AG09319 (cell line): ENCODE measurements around the gene TJP2.
A peak's percentile ranks its signal among the peaks of the same experiment; 100 is the strongest.

ENCODE experiments used
- DNase-seq: peaks from one replicate; pipeline ENCODE4 v3.0.0-alpha.2; 2010; ENCODE audit warnings: low read depth; ENCODE audit errors: extremely low read depth
- TF ChIP-seq, protein P1 (sequence below): IDR thresholded peaks from 2 replicates; pipeline ENCODE4 v1.5.1; 2011; ENCODE audit warnings: low read depth, mild to moderate bottlenecking, inconsistent platforms, low read length, moderate library complexity

Gene TJP2

DNA sequence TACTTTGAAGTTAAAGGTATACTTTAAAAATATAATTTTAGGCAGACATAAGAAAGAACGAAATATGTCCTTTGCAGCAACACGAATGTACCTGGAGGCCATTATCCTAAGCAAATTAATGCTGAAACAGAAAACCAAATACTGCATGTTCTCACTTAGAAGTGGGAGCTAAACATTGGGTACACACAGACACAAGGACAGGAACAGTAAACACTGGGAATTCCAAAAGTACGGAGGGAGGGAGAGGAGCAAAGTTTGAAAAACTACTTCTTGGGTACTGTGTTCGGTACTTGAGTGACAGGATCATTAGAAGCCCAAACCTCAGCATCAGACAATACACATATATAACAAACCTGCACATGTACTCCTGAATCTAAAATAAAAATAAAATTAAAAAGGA is 40.9 kb downstream of the TJP2 start:
- DNase-seq: no peak
- TF ChIP-seq, protein P1, sequence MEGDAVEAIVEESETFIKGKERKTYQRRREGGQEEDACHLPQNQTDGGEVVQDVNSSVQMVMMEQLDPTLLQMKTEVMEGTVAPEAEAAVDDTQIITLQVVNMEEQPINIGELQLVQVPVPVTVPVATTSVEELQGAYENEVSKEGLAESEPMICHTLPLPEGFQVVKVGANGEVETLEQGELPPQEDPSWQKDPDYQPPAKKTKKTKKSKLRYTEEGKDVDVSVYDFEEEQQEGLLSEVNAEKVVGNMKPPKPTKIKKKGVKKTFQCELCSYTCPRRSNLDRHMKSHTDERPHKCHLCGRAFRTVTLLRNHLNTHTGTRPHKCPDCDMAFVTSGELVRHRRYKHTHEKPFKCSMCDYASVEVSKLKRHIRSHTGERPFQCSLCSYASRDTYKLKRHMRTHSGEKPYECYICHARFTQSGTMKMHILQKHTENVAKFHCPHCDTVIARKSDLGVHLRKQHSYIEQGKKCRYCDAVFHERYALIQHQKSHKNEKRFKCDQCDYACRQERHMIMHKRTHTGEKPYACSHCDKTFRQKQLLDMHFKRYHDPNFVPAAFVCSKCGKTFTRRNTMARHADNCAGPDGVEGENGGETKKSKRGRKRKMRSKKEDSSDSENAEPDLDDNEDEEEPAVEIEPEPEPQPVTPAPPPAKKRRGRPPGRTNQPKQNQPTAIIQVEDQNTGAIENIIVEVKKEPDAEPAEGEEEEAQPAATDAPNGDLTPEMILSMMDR: no peak

DNA sequence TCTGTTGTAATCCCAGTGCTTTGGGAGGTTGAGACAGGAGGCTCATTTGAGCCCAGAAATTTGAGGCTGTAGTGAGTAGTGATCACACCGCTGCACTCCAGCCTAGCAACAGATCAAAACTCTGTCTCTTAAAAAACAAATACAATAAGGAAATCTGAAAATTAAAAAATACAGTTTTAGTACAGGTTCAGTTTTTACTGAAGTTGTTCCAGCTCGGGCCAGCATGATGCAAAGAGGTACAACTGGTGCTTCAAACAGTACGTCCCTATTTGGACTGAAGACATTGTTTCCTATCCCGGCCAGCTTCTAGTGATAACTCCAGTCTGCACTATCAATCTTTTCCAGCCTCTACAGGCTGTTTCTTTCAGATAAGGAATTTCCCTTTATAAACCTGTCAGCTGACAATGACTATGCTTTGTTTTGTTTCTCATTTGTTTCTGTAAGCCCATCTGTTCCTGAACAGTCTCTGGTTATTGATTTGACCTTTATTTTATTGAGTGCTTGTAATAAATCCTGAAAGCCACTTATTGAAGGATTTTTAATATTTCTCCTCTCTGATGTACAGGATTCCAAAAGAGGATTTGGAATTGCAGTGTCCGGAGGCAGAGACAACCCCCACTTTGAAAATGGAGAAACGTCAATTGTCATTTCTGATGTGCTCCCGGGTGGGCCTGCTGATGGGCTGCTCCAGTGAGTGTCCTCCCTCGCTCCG is 41.9 kb downstream of the TJP2 start:
- DNase-seq: no peak

DNA sequence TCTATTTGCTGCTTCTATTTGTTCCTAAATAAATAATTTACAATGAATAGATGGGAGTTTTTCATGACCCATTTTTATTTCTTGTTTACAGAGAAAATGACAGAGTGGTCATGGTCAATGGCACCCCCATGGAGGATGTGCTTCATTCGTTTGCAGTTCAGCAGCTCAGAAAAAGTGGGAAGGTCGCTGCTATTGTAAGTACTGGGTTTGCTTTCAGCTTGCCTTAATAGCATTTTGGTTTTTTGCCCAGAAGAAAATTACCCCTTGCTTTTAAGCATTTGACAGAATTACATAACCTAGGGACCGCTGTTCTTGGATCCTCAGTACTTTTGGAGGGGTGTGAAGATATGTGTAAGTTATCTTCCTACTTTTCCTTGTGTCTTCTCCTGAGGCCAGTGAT is 44.1 kb downstream of the TJP2 start:
- DNase-seq: no peak
- TF ChIP-seq, protein P1: no peak

More for the DNA sequence above, 41.9 kb downstream of the TJP2 start:
- TF ChIP-seq, protein P1: no peak

DNA sequence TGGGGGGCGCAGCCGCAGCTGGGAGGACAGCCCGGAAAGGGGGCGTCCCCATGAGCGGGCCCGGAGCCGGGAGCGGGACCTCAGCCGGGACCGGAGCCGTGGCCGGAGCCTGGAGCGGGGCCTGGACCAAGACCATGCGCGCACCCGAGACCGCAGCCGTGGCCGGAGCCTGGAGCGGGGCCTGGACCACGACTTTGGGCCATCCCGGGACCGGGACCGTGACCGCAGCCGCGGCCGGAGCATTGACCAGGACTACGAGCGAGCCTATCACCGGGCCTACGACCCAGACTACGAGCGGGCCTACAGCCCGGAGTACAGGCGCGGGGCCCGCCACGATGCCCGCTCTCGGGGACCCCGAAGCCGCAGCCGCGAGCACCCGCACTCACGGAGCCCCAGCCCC is 47.0 kb downstream of the TJP2 start:
- TF ChIP-seq, protein P1: no peak
- DNase-seq: no peak

DNA sequence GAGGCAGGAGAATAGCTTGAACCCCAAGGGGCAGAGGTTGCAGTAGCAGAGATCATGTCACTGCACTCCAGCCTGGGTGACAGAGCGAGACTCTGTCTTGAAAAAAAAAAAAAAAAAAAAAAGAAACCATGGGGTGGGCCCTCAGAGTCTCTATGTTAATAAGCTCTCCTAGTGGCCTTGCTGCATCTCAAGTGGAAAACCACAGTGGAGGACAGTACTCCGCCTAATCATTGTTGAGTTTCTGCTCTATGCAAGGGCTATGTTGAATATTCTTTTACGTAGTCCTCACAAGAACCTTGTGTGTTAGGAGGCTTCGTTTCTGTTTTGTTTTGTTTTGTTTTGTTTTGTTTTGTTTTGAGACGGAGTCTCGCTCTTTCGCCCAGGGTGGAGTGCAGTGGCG is 48.9 kb downstream of the TJP2 start:
- TF ChIP-seq, protein P1: no peak
- no peak for DNase-seq

DNA sequence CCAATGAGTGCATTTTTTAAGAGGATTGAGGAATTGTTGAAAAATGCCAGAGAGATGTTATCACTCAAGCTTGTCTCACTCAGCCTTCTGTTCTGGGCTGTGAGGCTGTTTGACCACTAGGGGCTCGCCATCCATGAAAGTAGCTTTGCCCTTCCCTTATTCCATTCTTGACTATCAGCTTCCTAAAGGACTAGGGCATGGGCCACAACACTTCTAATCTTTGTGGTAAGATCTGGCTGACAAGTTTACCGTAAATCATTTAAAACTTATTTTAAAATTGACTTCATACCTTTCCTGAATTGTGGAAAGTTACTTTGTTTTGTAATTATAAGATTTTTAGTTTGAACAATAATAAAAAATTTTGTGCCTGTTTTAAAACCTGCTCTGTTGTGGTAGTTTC is 49.5 kb downstream of the TJP2 start:
- TF ChIP-seq, protein P1: peak; percentile 66
- DNase-seq: no peak

DNA sequence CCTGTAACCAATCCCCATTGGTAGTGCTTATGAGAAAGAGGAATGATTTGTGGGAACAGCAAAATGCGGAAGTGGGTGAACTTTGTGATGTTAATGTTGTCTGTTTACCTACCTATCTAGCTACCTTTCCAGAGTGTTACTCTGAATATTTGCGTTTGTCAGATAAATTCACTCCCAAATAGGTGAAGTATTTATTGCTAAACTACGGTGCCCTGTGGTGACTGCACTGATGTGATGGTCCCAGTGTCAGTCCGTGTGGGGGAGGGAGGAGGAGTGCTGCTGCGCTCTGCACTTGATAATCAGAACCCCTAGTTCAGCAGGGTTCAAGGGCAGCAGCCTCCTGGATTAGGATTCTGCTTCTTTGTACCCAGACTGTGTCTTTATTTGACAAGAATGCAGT is 55.3 kb downstream of the TJP2 start:
- TF ChIP-seq, protein P1: no peak
- no peak for DNase-seq
